NCI-H748 (cell line): ENCODE measurements around the gene DDB1.

ENCODE experiments used
- DNase-seq: peaks from one replicate; lab custom pipeline; 2025; ENCODE audit not compliant: unreplicated experiment; lab: John Stamatoyannopoulos, UW

Gene DDB1

GRCh38 chr11:61332797-61333549 is at the start of gene DDB1, which contains the start of gene TKFC:
Gene DDB1 (minus strand): TSS chr11:61333105. CDS start chr11:61332968, 137 bp downstream.
Gene TKFC (plus strand): TSS chr11:61333228. CDS start chr11:61334729, 1,501 bp downstream.
- DNase-seq, result peak; percentile 97

GRCh38 chr11:61380884-61381283 is 48.0 kb upstream of the DDB1 start:
- DNase-seq, result no peak

- DNase-seq, result no peak
These were observed 45.9 kb upstream of the DDB1 start for GRCh38 chr11:61378713-61379313.

- no peak for DNase-seq
These were observed 44.7 kb upstream of the DDB1 start for GRCh38 chr11:61377461-61378160.

- no peak for DNase-seq
These were observed 42.8 kb upstream of the DDB1 start for GRCh38 chr11:61375761-61376108.

- DNase-seq, result no peak
These were observed 39.9 kb upstream of the DDB1 start for GRCh38 chr11:61372659-61373420.

- DNase-seq, result no peak
These were observed 37.6 kb upstream of the DDB1 start for GRCh38 chr11:61370349-61371005.

GRCh38 chr11:61369372-61370348 is 36.8 kb upstream of the DDB1 start:
- DNase-seq, result no peak

GRCh38 chr11:61368646-61369045 is 35.7 kb upstream of the DDB1 start:
- no peak for DNase-seq

GRCh38 chr11:61367406-61367805 is 34.5 kb upstream of the DDB1 start:
- no peak for DNase-seq

- no peak for DNase-seq
These were observed 31.2 kb upstream of the DDB1 start for GRCh38 chr11:61364012-61364675.

GRCh38 chr11:61362542-61362875 is 29.6 kb upstream of the DDB1 start:
- DNase-seq, result peak; percentile 65

- DNase-seq, result peak; percentile 96
These were observed 29.0 kb upstream of the DDB1 start, which contains the start of the genes CYB561A3 and TMEM138 for GRCh38 chr11:61361741-61362541. Gene CYB561A3 (minus strand): TSS chr11:61361882. CDS start chr11:61356713, 5,169 bp downstream. Gene TMEM138 (plus strand): TSS chr11:61362374. CDS start chr11:61364391, 2,017 bp downstream.

- peak; percentile 34 for DNase-seq
These were observed 28.4 kb upstream of the DDB1 start for GRCh38 chr11:61361237-61361740.

- DNase-seq, result no peak
These were observed 26.6 kb upstream of the DDB1 start for GRCh38 chr11:61359516-61359915.

- no peak for DNase-seq
These were observed 25.7 kb upstream of the DDB1 start for GRCh38 chr11:61358566-61358965.

- no peak for DNase-seq
These were observed 25.0 kb upstream of the DDB1 start for GRCh38 chr11:61357894-61358239.
